ENCODE results near the gene SCFD2.

Gene SCFD2

DNA sequence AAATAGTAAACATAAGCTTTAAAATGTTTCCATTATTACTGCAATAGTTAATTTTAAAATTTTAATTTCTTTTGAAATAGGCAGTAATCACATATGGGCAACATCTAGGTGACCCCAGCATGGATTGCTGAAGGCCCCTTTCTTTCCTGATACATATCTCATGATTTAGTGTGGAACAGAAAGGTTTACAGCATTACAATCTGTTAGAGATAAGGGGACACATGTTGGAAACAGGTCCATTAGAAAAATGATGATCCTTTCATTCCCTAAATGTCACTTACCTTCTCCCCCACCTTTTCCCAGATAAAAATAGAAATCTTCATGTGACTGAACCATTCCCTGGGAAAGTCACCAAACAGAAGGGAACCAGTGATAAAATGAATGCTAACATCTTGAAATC, 413.3 kb downstream of the SCFD2 start:
- peaks cover 31% of the 10 kb centered on the region for H3K4me1 ChIP-seq (ENCODE audit: control insufficient read depth, insufficient read depth, low read length)
- H3K27ac ChIP-seq (ENCODE audit: insufficient read depth, low read depth, low read length, poor library complexity, severe bottlenecking): no peak overlapping the region
- H3K9me3 ChIP-seq (ENCODE audit: control insufficient read depth, low read length): no peaks in the 10 kb centered on the region
- no peak overlapping the region for H3K4me3 ChIP-seq (ENCODE audit: insufficient read depth, low read depth, low read length)
- H3K36me3 ChIP-seq (ENCODE audit: control insufficient read depth, insufficient read depth, low read length): no peaks in the 10 kb centered on the region
- no peaks in the 10 kb centered on the region for H3K27me3 ChIP-seq (ENCODE audit: control insufficient read depth, insufficient read depth, low read length, poor library complexity, severe bottlenecking)

DNA sequence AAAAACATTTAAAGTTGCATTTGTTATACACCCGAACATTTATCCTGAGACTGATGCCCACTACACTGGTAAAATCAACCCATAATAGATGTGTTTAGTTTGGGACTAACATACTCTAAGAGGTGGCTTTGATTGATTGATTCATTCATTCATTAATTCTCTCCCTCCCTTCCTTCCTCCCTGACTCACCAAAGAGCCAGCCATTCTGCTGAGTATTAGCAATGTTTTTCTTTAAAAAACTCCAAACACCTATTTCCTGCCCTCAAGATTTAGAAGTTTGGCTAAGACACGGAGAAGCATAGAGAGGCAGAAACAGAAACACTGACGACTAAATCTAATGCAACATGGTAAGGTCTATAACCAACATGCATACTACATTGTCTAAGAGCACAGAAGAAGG, 414.8 kb downstream of the SCFD2 start:
- 97 to 100% methylated on average over 2 to 3 of the region's 3 CpGs for WGBS, 2 experiments
- H3K9me3 ChIP-seq (ENCODE audit: control insufficient read depth, low read length): no peaks in the 10 kb centered on the region
- H3K4me3 ChIP-seq (ENCODE audit: insufficient read depth, low read depth, low read length): no peak overlapping the region
- H3K27ac ChIP-seq (ENCODE audit: insufficient read depth, low read depth, low read length, poor library complexity, severe bottlenecking): no peak overlapping the region
- H3K27me3 ChIP-seq (ENCODE audit: control insufficient read depth, insufficient read depth, low read length, poor library complexity, severe bottlenecking): no peaks in the 10 kb centered on the region
- peaks cover 26% of the 10 kb centered on the region for H3K4me1 ChIP-seq (ENCODE audit: control insufficient read depth, insufficient read depth, low read length)
- no peaks in the 10 kb centered on the region for H3K36me3 ChIP-seq (ENCODE audit: control insufficient read depth, insufficient read depth, low read length)

GRCh38 chr4:52950226-52950625, 415.6 kb downstream of the SCFD2 start:
- Histone ChIP-seq H3K4me1 (ENCODE audit: control insufficient read depth, insufficient read depth, low read length) (peaks cover 26% of the 10 kb centered on the region), H3K27me3 (ENCODE audit: control insufficient read depth, insufficient read depth, low read length, poor library complexity, severe bottlenecking) (no peaks in the 10 kb centered on the region), H3K4me3 (ENCODE audit: insufficient read depth, low read depth, low read length) (no peak overlapping the region), H3K27ac (ENCODE audit: insufficient read depth, low read depth, low read length, poor library complexity, severe bottlenecking) (no peak overlapping the region), H3K36me3 (ENCODE audit: control insufficient read depth, insufficient read depth, low read length) (no peaks in the 10 kb centered on the region), H3K9me3 (ENCODE audit: control insufficient read depth, low read length) (no peaks in the 10 kb centered on the region)
- WGBS, 2 experiments: 67 to 86% methylated on average over 3 of the region's 3 CpGs

GRCh38 chr4:52949336-52949735, 416.5 kb downstream of the SCFD2 start:
- Histone ChIP-seq H3K27me3 (ENCODE audit: control insufficient read depth, insufficient read depth, low read length, poor library complexity, severe bottlenecking) (no peaks in the 10 kb centered on the region), H3K4me1 (ENCODE audit: control insufficient read depth, insufficient read depth, low read length) (peaks cover 26% of the 10 kb centered on the region), H3K4me3 (ENCODE audit: insufficient read depth, low read depth, low read length) (no peak overlapping the region), H3K9me3 (ENCODE audit: control insufficient read depth, low read length) (no peaks in the 10 kb centered on the region), H3K27ac (ENCODE audit: insufficient read depth, low read depth, low read length, poor library complexity, severe bottlenecking) (no peak overlapping the region), H3K36me3 (ENCODE audit: control insufficient read depth, insufficient read depth, low read length) (no peaks in the 10 kb centered on the region)
- WGBS, 2 experiments: 84 to 87% methylated on average over 4 of the region's 4 CpGs

- H3K4me3 ChIP-seq (ENCODE audit: insufficient read depth, low read depth, low read length): no peak overlapping the region
- 77 to 82% methylated on average over 5 of the region's 5 CpGs for WGBS, 2 experiments
- H3K9me3 ChIP-seq (ENCODE audit: control insufficient read depth, low read length): no peaks in the 10 kb centered on the region
Measured at GRCh38 chr4:52948057-52948423, 417.8 kb downstream of the SCFD2 start.

GRCh38 chr4:52947401-52948056, 418.3 kb downstream of the SCFD2 start:
- WGBS, 2 experiments: 100% methylated on average over 1 to 3 of the region's 4 CpGs
- no peaks in the 10 kb centered on the region for H3K9me3 ChIP-seq (ENCODE audit: control insufficient read depth, low read length)
- no peaks in the 10 kb centered on the region for H3K36me3 ChIP-seq (ENCODE audit: control insufficient read depth, insufficient read depth, low read length)
- H3K27ac ChIP-seq (ENCODE audit: insufficient read depth, low read depth, low read length, poor library complexity, severe bottlenecking): no peak overlapping the region
- H3K27me3 ChIP-seq (ENCODE audit: control insufficient read depth, insufficient read depth, low read length, poor library complexity, severe bottlenecking): no peaks in the 10 kb centered on the region
- no peak overlapping the region for H3K4me3 ChIP-seq (ENCODE audit: insufficient read depth, low read depth, low read length)
- H3K4me1 ChIP-seq (ENCODE audit: control insufficient read depth, insufficient read depth, low read length): peaks cover 26% of the 10 kb centered on the region

More at GRCh38 chr4:52948057-52948423, 417.8 kb downstream of the SCFD2 start:
- Histone ChIP-seq H3K36me3 (ENCODE audit: control insufficient read depth, insufficient read depth, low read length) (no peaks in the 10 kb centered on the region), H3K27ac (ENCODE audit: insufficient read depth, low read depth, low read length, poor library complexity, severe bottlenecking) (no peak overlapping the region), H3K27me3 (ENCODE audit: control insufficient read depth, insufficient read depth, low read length, poor library complexity, severe bottlenecking) (no peaks in the 10 kb centered on the region), H3K4me1 (ENCODE audit: control insufficient read depth, insufficient read depth, low read length) (peaks cover 26% of the 10 kb centered on the region)

DNA sequence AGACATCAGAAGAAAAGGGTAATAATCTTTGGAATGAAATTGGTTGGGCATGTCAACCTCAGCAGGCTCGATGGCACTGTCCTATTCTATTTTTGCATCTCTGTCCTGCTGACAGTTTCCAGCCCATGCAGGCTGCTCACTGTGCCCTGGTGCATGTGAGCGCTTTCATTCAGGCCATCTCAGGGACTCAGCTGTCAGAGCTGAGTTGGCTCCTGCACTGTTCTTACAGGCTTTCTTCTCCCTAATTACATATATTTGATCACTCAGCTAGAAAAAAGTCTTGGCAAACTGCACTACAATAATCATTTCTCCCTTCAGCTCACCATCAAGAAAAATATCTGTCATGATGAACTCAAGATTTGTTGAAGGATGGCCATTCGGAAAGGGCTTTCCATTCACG, 419.0 kb downstream of the SCFD2 start:
- WGBS, 2 experiments: 76 to 79% methylated on average over 4 of the region's 4 CpGs
- H3K4me1 ChIP-seq (ENCODE audit: control insufficient read depth, insufficient read depth, low read length): peaks cover 26% of the 10 kb centered on the region
- no peaks in the 10 kb centered on the region for H3K27me3 ChIP-seq (ENCODE audit: control insufficient read depth, insufficient read depth, low read length, poor library complexity, severe bottlenecking)
- no peak overlapping the region for H3K27ac ChIP-seq (ENCODE audit: insufficient read depth, low read depth, low read length, poor library complexity, severe bottlenecking)
- no peaks in the 10 kb centered on the region for H3K9me3 ChIP-seq (ENCODE audit: control insufficient read depth, low read length)
- no peaks in the 10 kb centered on the region for H3K36me3 ChIP-seq (ENCODE audit: control insufficient read depth, insufficient read depth, low read length)
- no peak overlapping the region for H3K4me3 ChIP-seq (ENCODE audit: insufficient read depth, low read depth, low read length)

DNA sequence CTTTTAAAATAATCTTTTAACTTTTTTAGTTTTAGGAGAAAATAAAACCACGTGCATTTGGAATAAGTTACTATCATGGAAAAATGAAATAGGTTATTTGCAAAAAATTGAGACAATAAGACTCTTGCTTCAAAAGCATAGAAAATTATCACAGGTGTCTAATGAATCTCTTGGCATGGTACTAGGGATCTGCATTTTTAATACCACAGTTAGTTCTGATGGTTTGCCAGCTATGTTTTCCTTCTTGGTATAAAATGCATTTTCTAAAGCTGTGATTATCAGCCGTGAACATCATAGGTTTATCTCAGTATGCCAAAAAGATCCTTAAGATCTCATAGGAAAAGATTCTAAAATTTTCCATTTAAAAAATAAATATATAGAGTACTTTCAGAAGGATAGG, 419.9 kb downstream of the SCFD2 start:
- Histone ChIP-seq H3K4me1 (ENCODE audit: control insufficient read depth, insufficient read depth, low read length) (peaks cover 26% of the 10 kb centered on the region), H3K36me3 (ENCODE audit: control insufficient read depth, insufficient read depth, low read length) (no peaks in the 10 kb centered on the region), H3K4me3 (ENCODE audit: insufficient read depth, low read depth, low read length) (no peak overlapping the region), H3K27me3 (ENCODE audit: control insufficient read depth, insufficient read depth, low read length, poor library complexity, severe bottlenecking) (no peaks in the 10 kb centered on the region), H3K27ac (ENCODE audit: insufficient read depth, low read depth, low read length, poor library complexity, severe bottlenecking) (no peak overlapping the region), H3K9me3 (ENCODE audit: control insufficient read depth, low read length) (no peaks in the 10 kb centered on the region)
- 100% methylated on average over 1 of the region's 2 CpGs for WGBS, 2 experiments

DNA sequence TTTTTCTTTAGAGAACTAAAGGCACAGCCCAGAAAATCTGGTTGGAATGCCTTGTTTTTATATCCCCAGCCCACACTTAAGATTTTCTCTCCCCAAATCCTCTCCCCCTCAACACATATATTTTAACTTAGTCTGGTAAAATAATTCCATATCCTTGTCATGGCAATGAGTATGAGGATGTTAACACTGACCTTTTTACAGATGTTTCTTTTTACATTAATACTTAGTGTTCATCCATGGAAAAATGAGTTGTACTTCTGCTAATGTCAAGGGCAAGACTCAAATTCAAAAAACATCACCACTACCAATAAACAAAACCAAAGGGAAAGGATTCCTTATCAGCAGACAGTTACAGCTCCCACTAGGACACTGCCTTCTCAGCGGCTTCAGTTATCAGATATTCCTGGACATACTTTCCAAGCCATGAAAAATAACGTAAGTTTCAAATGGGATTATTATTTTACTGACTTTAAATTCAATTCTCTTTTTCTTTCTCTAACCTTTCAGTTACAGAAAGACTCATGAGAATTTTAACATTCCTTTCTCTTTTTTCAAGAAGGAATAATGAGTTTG, 420.4 kb downstream of the SCFD2 start:
- no peaks in the 10 kb centered on the region for H3K9me3 ChIP-seq (ENCODE audit: control insufficient read depth, low read length)
- 84 to 100% methylated on average over 2 of the region's 2 CpGs for WGBS, 2 experiments
- H3K36me3 ChIP-seq (ENCODE audit: control insufficient read depth, insufficient read depth, low read length): no peaks in the 10 kb centered on the region
- no peak overlapping the region for H3K27ac ChIP-seq (ENCODE audit: insufficient read depth, low read depth, low read length, poor library complexity, severe bottlenecking)
- H3K27me3 ChIP-seq (ENCODE audit: control insufficient read depth, insufficient read depth, low read length, poor library complexity, severe bottlenecking): no peaks in the 10 kb centered on the region
- H3K4me1 ChIP-seq (ENCODE audit: control insufficient read depth, insufficient read depth, low read length): peaks cover 28% of the 10 kb centered on the region
- H3K4me3 ChIP-seq (ENCODE audit: insufficient read depth, low read depth, low read length): no peak overlapping the region

GRCh38 chr4:52943677-52944076, 422.2 kb downstream of the SCFD2 start:
- Histone ChIP-seq H3K9me3 (ENCODE audit: control insufficient read depth, low read length) (no peaks in the 10 kb centered on the region), H3K27me3 (ENCODE audit: control insufficient read depth, insufficient read depth, low read length, poor library complexity, severe bottlenecking) (no peaks in the 10 kb centered on the region), H3K36me3 (ENCODE audit: control insufficient read depth, insufficient read depth, low read length) (no peaks in the 10 kb centered on the region), H3K4me3 (ENCODE audit: insufficient read depth, low read depth, low read length) (no peak overlapping the region), H3K27ac (ENCODE audit: insufficient read depth, low read depth, low read length, poor library complexity, severe bottlenecking) (no peak overlapping the region), H3K4me1 (ENCODE audit: control insufficient read depth, insufficient read depth, low read length) (peaks cover 26% of the 10 kb centered on the region)
